ENCODE results near the gene MRE11. TPM values are rescaled to one million over a fixed set of nuclear protein-coding genes. Genes with fewer than 3 reads are reported as not detected.
A peak's percentile ranks its signal among the peaks of the same experiment; 100 is the strongest.

Gene MRE11
- polyA plus RNA-seq (ENCODE audit: insufficient read length in 4 of 4), result 10 to 100 TPM; 20.4 to 29.3 (median 28.5) TPM

DNA sequence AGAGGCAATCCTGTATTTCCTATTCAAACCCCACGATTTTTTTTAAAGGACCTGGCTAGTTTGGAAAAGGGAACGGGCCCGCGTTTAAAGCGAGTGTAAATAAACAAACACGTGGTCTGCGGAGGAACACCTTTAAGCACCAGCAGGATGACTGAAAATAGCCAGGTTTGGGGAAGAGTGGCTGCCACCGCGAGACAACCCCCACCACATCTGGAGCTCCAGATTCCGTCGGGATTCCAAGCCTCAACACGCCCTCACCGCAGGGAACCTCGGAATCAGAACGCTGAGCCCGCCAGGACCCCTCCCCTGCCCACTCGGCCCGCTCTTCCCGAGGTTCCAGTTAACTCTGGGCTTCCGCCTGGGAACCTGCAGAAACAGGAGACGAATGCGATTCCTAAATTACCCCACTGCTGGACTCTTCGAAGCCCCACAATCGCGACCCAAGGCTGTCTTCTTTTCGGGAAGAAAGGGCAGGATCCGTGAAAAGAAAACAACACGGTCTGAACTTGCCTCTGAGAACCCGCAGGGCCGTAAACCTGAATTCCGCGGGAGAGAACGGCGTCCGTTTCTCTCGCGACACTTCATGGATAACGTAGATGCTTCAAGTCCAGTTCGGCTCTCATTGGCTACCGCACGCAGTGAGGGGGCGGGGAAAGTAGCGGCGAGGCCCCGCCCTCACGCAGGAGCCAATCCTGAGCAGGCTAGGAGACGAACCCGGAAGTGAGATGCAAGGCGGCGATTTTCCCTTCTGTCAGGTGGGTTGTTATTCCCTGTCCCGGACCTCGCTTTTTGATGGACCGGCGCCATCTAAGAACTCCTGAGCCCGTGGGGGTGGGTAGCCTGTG, at the start of gene MRE11, which contains the start of gene ANKRD49:
Gene MRE11, minus strand, starts transcription at position 564 of the 845 bp plus-strand sequence. CDS start 1,043 bp downstream, outside the sequence.
Gene ANKRD49, plus strand, starts transcription at position 704 of the 845 bp plus-strand sequence. CDS start 2,710 bp downstream, outside the sequence.
- DNase-seq (ENCODE audit: low read depth in 4 of 4, low spot score in 3 of 4), result peak; percentile 94 to 97 (median 96)

- DNase-seq (ENCODE audit: low read depth in 4 of 4, low spot score in 3 of 4), result no peak
Observed at GRCh38 chr11:94539420-94539819, 45.8 kb upstream of the MRE11 start.

GRCh38 chr11:94537031-94537600, 43.5 kb upstream of the MRE11 start:
- DNase-seq (ENCODE audit: low read depth in 4 of 4, low spot score in 3 of 4), result no peak

DNA sequence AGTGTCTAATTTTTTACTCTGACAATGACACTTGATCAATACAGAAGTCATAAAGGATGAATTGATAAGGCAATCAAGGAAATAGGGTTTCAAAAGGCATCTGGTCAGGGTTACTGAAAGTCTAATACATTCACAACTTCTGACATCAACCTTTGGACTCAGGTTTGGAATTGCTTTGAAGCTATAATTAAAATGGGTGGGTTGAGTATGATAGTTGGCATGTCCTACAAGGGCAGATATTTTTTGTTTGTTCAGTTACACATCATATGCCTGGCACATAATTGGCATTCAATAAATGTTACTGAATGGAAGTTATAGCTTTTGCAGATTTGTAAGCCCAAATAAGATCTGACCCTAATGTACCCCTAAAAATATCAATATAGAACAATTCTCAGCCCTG, 42.7 kb upstream of the MRE11 start:
- DNase-seq (ENCODE audit: low read depth in 4 of 4, low spot score in 3 of 4), result no peak

DNA sequence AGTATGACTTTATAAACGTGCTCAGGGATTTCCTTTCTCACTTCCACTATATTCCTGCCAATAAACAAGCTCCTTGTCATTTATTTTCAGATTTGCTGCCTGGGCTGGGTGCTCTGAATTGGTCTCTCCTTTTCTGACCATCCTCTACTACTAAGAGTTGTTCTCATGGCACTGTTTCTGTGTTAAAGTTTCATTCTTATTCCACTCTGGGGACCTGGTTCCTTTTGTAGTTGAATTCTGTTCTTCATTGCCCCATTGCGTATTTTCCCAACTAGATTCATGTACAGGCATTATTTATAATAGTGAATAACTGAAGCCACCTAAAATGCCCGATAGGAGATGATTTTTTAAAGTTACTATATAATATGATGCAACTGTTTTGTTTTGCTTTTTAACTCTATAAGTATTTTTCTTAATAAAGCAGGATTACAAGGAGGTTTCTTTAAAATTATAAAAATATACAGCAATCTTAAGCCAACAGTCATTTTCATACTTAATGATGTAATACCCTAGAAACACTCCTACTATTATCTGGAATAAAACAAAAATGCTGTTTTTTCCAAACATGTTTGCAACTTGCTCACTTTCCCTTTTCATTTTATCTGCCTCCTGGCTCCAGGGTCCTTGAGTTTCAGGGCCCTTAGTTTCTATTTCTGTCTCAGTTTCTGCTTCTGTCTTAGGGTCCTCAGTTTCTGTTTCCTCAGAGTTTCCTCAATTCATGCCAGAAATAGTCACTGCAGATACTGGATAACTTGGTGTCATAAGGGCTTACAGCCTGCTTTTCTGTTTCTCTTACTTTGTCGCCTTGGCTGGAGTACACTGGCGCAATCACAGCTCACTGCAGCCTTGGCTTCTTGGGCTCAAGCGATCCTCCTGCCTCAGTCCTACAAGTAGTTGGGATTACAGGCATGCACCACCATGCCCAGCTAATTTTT, 40.3 kb upstream of the MRE11 start:
- DNase-seq (ENCODE audit: low read depth in 4 of 4, low spot score in 3 of 4), result no peak

DNA sequence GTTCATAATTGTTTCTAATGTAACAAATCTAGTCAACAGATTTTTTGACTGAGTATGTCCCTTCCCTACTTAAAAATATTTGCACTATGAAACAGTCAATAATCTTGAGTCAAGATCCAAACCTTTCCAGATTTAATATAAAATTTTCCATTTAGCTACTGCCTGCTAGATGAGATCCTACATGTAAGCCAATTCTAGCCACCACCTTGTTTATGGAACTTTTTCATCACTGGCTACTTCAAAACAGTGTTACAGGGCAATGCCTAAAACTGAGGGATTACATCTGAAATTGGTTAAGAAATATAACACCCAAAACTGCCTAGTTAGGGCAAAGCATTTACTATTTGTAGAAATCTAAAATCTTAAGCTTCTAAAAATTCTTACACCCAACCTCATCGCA, 39.6 kb upstream of the MRE11 start:
- no peak for DNase-seq (ENCODE audit: low read depth in 4 of 4, low spot score in 3 of 4)

DNA sequence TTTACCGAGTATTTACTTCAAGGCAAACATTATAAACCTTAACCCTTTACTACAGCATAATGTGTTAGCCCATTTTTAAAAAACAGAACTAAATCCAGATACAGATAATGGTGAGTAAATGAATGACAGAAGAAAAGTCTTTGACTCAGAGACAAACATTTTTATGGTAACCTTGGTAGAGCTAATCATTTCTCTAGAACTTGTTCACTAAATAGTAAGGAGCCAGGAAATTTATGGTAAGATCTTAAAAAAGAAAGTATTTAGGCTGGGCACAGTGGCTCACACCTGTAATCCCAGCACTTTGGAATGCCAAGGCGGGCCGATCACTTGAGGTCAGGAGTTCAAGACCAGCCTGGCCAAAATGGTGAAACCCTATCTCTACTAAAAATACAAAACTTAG, 38.6 kb upstream of the MRE11 start:
- no peak for DNase-seq (ENCODE audit: low read depth in 4 of 4, low spot score in 3 of 4)

DNA sequence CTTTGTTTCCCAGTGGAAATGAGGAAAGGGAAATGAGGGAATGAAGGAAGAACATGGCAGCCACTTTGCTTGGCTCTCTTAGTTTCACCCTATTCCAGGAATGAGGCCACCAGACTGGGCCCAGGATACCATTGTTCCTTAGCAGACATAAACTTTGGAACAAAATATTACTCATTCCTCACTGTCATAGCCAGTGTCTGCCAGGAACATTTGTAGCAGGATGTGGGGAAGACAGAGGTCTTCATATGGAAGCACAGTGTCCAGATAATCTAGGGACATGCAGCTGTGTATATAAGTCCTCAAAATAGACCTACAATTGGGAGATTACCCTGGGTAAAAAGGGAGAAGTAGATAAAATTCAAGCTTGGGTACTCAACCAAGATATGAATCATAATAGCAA, 34.9 kb upstream of the MRE11 start:
- DNase-seq (ENCODE audit: low read depth in 4 of 4, low spot score in 3 of 4), result no peak

- no peak for DNase-seq (ENCODE audit: low read depth in 4 of 4, low spot score in 3 of 4)
Observed at GRCh38 chr11:94526645-94527438, 33.2 kb upstream of the MRE11 start.

DNA sequence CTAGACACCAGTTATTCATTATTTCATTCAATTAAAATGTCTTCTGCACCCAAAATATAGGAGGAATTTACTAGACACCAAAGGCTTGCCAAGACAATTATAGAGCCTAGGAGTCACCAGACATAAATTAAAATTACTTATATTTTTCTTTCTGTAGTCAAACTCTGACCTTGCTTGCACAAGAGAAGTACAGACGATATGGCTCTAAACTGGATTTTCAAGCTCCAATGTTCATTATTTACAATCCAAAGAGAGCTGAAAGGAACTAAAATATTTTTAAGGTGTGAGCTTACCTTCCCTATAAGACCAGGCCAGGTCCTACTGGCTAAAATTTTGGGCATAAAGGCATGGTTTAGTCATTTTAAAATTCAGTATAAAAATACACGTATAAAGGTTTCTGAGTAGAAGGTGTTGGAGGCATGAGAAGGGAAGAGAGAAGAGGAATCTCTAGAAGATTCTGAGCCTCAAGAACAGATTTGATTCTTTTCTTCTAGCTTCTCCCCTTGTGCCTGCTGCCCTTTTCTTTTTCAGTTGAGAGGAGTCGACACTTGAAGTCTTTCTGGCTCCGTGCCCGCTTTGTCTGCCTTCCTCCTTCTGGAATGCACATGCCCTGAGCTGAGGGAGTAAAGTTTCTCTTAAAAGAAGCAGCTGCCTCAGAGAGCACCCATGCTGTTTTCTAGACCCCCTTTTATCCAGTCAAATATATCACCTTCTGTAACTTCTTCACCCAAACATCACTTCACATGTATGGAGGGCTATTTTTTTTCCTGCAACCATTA, 32.1 kb upstream of the MRE11 start:
- DNase-seq (ENCODE audit: low read depth in 4 of 4, low spot score in 3 of 4), result peak in 3 of 4 donors; percentile 52 to 65 (median 59)

DNA sequence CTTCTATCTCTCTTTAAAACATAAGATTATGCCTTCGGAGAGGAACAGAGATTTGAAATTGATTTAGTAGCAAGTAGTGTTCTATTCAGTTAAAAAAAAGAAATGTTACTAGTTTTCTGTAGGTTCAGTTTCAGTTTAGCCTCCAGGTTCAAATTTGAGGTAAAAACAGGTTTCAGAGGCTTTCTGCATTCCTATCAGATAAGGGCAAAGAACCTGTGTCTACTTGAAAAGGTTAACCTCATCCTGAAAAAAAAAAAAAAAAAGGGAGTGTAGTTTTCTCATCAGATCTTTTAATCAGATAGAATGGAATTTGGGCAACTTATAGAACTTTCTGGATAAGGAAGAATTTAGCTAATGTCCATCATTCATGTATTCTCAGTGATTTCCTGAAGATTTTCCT, 30.7 kb upstream of the MRE11 start:
- no peak for DNase-seq (ENCODE audit: low read depth in 4 of 4, low spot score in 3 of 4)

DNA sequence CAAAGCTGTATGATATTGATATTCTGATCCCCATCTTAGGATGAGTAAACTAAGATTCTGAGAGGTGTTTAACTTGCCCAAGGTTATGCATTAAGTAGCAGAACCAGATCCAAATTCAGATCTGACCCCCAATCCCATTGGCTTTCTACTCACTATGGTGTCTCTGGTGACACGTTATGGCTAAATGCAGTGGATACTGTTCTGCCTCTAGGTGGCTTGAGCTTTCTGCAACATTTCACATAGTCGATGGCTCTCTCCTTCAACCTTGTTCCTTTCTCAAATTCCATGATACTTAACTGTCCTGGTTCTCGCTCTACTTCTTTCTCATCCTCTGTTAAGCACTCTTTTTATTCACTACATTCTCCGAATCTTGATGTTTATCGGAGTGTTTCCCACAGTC, 28.0 kb upstream of the MRE11 start:
- DNase-seq (ENCODE audit: low read depth in 4 of 4, low spot score in 3 of 4), result no peak

- no peak for DNase-seq (ENCODE audit: low read depth in 4 of 4, low spot score in 3 of 4)
Observed at GRCh38 chr11:94519478-94520084, 25.9 kb upstream of the MRE11 start.

DNA sequence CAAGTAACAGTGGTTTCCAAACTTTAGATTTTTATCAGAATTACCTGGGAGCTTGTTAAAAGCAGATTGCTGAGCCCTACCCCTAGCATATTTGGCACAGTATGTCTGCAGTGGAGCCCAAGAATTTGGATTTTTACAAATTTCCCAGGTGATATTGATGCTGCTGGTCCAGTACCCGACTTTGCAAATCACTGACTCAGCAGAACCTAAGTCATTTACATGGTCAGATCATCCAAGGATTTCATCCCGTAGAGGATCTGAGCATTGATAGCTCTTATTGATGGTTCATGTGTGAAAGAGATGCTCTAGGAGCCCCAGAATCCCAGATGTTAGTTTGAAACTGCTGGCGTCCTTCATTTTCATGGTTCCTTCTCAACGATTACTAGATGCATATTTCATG, 24.7 kb upstream of the MRE11 start:
- DNase-seq (ENCODE audit: low read depth in 4 of 4, low spot score in 3 of 4), result no peak

DNA sequence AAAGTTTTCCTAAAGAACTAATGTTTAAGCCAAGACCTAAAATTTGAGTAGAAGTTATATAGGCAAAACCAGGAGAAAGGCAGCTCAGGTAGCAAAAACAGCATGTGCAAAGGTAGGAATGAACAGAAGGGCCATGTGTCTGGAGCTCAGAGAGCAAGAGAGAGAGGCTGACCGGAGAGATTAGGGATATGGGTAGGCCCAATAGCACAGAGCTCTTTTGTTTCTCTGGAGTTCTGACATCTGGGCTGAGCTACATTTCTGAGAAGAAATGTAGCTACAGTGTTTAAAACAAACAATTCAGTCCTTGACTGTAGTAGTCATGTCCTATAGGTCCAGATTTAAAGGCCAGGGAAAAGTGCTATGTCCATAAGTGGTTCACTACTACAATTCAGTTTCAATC, 23.1 kb upstream of the MRE11 start:
- DNase-seq (ENCODE audit: low read depth in 4 of 4, low spot score in 3 of 4), result no peak

GRCh38 chr11:94515398-94515797, 21.8 kb upstream of the MRE11 start:
- DNase-seq (ENCODE audit: low read depth in 4 of 4, low spot score in 3 of 4), result no peak

- DNase-seq (ENCODE audit: low read depth in 4 of 4, low spot score in 3 of 4), result no peak
Observed at GRCh38 chr11:94513091-94513490, 19.4 kb upstream of the MRE11 start.

DNA sequence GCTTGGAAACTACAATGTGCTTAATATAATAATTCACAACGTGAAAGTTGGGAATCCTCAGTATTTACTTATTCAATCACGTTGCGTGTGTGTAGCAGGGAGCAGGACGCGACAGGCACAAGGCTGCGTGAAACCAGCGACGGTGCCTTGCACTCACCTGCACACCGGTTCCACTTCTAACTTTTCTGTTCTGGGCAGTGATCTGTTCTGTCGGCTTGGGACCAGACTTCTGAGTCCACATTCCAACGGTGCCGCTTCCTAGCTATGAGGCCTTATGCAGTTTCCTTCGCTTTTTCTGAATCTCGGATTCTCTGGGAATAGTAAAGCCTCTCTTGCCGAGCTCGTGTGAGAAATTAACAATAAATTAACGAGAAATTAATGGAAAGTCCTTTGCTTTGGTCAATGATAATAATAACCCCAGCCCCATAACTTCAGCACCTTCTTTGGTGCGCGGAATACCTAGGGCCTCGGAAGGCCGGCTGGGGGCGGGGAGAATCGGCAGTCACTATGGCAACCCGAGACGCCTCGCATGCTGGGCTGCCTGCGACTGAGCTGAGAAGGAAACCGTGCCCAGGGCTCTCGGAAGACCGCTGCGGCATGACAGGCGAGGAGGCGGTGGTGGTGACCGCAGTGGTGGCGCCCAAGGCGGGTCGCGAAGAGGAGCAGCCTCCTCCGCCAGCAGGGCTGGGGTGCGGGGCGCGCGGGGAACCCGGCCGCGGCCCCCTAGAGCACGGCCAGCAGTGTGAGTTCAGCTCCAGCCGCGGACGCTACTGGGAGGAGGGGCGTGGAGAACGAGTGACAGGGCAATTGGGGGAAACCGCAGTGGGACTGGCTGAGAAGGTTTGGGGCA, 18.5 kb upstream of the MRE11 start, which contains the start of gene C11orf97:
Gene C11orf97, plus strand, starts transcription at position 530 of the 850 bp plus-strand sequence. Its CDS starts 68 bp downstream, at position 598.
- DNase-seq (ENCODE audit: low read depth in 4 of 4, low spot score in 3 of 4), result peak in 1 of 4 donors; percentile 41

Measured in left renal pelvis (tissue), 4 donors.